HEK293 (cell line): ENCODE measurements around the gene MSTN.

Experiments
- CTCF ChIA-PET: fragments of 350-600 bp; formaldehyde crosslinking; extraction: SDS; loops from one replicate; lab custom pipeline; 2021; ENCODE audit warnings: antibody characterized with exemption; lab: Yijun Ruan, JAX
- POLR2A ChIA-PET: fragments of 300-600 bp; formaldehyde crosslinking; extraction: SDS; loops from one replicate; lab custom pipeline; 2020; ENCODE audit warnings: antibody characterized with exemption, inconsistent platforms; lab: Yijun Ruan, JAX
- H3K27ac ChIP-seq: fragments of 200-500 bp; sonication (Bioruptor generic); 2 replicates; pipeline ENCODE4 v1.5.1; 2014; ENCODE audit warnings: low read depth, low read length, control low read depth, inconsistent platforms; ENCODE audit errors: extremely low read depth
- H3K36me3 ChIP-seq, 2 experiments: fragments of 200-500 bp in 1 of 2; sonication (Bioruptor generic) in 1 of 2; 1 replicate in 1 of 2; 2 replicates in 1 of 2; pipeline ENCODE4 v1.5.1; 2014 to 2017; ENCODE audit warnings: inconsistent platforms in 2 of 2, low read length in 2 of 2; ENCODE audit not compliant: control insufficient read depth in 2 of 2, insufficient read depth in 1 of 2
- H3K4me1 ChIP-seq: fragments of 200-500 bp; sonication (Bioruptor generic); 2 replicates; pipeline ENCODE4 v1.5.1; 2014; ENCODE audit warnings: mild to moderate bottlenecking, low read length, inconsistent platforms; ENCODE audit not compliant: control insufficient read depth, insufficient read depth
- H3K4me3 ChIP-seq: 2 replicates; pipeline ENCODE4 v1.5.1; 2011; ENCODE audit warnings: low read depth, mild to moderate bottlenecking, control low read depth, low read length, moderate library complexity
- H3K9me3 ChIP-seq: fragments of 200-500 bp; sonication (Bioruptor generic); 2 replicates; pipeline ENCODE4 v1.5.1; 2014; ENCODE audit warnings: low read depth, low read length, inconsistent platforms; ENCODE audit not compliant: control insufficient read depth, insufficient read depth
- GFI1B ChIP-seq: fragments of 450-650 bp; formaldehyde crosslinking; IDR thresholded peaks from 2 replicates; pipeline ENCODE4 v1.5.1; 2016; ENCODE audit warnings: missing biosample characterization, missing genetic modification characterization
- HOXD13 ChIP-seq: sonication (generic); formaldehyde crosslinking; IDR thresholded peaks from 2 replicates; pipeline ENCODE4 v1.8.0; 2022; ENCODE audit warnings: missing genetic modification reagents, borderline replicate concordance
- KLF1 ChIP-seq: fragments of 450-650 bp; formaldehyde crosslinking; IDR thresholded peaks from 2 replicates; pipeline ENCODE4 v1.5.1; 2016; ENCODE audit warnings: missing biosample characterization, missing genetic modification characterization
- MEIS1 ChIP-seq: sonication (generic); formaldehyde crosslinking; IDR thresholded peaks from 2 replicates; pipeline ENCODE4 v1.8.1; 2022; ENCODE audit warnings: missing genetic modification reagents, mild to moderate bottlenecking, borderline replicate concordance
- MYNN ChIP-seq: fragments of 450-650 bp; formaldehyde crosslinking; IDR thresholded peaks from 2 replicates; pipeline ENCODE4 v1.5.1; 2016; ENCODE audit warnings: missing biosample characterization, missing genetic modification characterization, borderline replicate concordance
- PATZ1 ChIP-seq: fragments of 450-650 bp; formaldehyde crosslinking; IDR thresholded peaks from 2 replicates; pipeline ENCODE4 v1.5.1; 2016; ENCODE audit warnings: missing biosample characterization, missing genetic modification characterization
- SP2 ChIP-seq: fragments of 450-650 bp; formaldehyde crosslinking; IDR thresholded peaks from 2 replicates; pipeline ENCODE4 v1.5.1; 2016; ENCODE audit warnings: missing biosample characterization, missing genetic modification characterization
- ZNF132 ChIP-seq: fragments of 450-650 bp; formaldehyde crosslinking; IDR thresholded peaks from 2 replicates; pipeline ENCODE4 v1.5.1; 2017; ENCODE audit warnings: missing biosample characterization, missing genetic modification characterization, borderline replicate concordance
- ZNF138 ChIP-seq: fragments of 450-650 bp; formaldehyde crosslinking; IDR thresholded peaks from 2 replicates; pipeline ENCODE4 v1.5.1; 2016; ENCODE audit warnings: missing biosample characterization, missing genetic modification characterization, borderline replicate concordance
- ZNF16 ChIP-seq: fragments of 450-650 bp; formaldehyde crosslinking; IDR thresholded peaks from 2 replicates; pipeline ENCODE4 v1.5.1; 2016; ENCODE audit warnings: low read depth, missing biosample characterization, missing genetic modification characterization
- ZNF23 ChIP-seq: fragments of 450-650 bp; formaldehyde crosslinking; IDR thresholded peaks from 2 replicates; pipeline ENCODE4 v1.5.1; 2016; ENCODE audit warnings: missing biosample characterization, missing genetic modification characterization, borderline replicate concordance
- ZNF274 ChIP-seq, 2 experiments: fragments of 200-500 bp in 1 of 2; fragments of 450-650 bp in 1 of 2; sonication (Bioruptor generic) in 1 of 2; formaldehyde crosslinking in 1 of 2; IDR thresholded peaks; 2 replicates each; pipeline versions ENCODE4 v1.5.1 to v1.6.1; 2014 to 2016; ENCODE audit warnings: borderline replicate concordance in 1 of 2, inconsistent platforms in 1 of 2, low read length in 1 of 2, missing biosample characterization in 1 of 2, missing genetic modification characterization in 1 of 2
- ZNF426 ChIP-seq: fragments of 450-650 bp; formaldehyde crosslinking; IDR thresholded peaks from 2 replicates; pipeline ENCODE4 v1.5.1; 2017; ENCODE audit warnings: missing biosample characterization, missing genetic modification characterization, mild to moderate bottlenecking, inconsistent platforms, moderate library complexity
- ZNF501 ChIP-seq: fragments of 450-650 bp; formaldehyde crosslinking; IDR thresholded peaks from 2 replicates; pipeline ENCODE4 v1.5.1; 2016; ENCODE audit warnings: missing biosample characterization, missing genetic modification characterization
- ZNF529 ChIP-seq: fragments of 450-650 bp; formaldehyde crosslinking; IDR thresholded peaks from 2 replicates; pipeline ENCODE4 v1.5.1; 2017; ENCODE audit warnings: missing genetic modification characterization, missing biosample characterization; ENCODE audit not compliant: insufficient replicate concordance
- ZNF623 ChIP-seq: fragments of 450-650 bp; formaldehyde crosslinking; IDR thresholded peaks from 2 replicates; pipeline ENCODE4 v1.5.1; 2016; ENCODE audit warnings: missing biosample characterization, missing genetic modification characterization
- ZNF654 ChIP-seq: fragments of 450-650 bp; formaldehyde crosslinking; IDR thresholded peaks from 2 replicates; pipeline ENCODE4 v1.5.1; 2016; ENCODE audit warnings: low read depth, missing biosample characterization, missing genetic modification characterization
- ZNF658 ChIP-seq: fragments of 450-650 bp; formaldehyde crosslinking; IDR thresholded peaks from 2 replicates; pipeline ENCODE4; 2016; ENCODE audit warnings: missing biosample characterization, missing genetic modification characterization
- ZNF701 ChIP-seq: fragments of 450-650 bp; formaldehyde crosslinking; IDR thresholded peaks from 2 replicates; pipeline ENCODE4 v1.5.1; 2016; ENCODE audit warnings: missing biosample characterization, missing genetic modification characterization
- ZNF768 ChIP-seq: fragments of 450-650 bp; formaldehyde crosslinking; IDR thresholded peaks from 2 replicates; pipeline ENCODE4 v1.5.1; 2018; ENCODE audit warnings: missing biosample characterization, mild to moderate bottlenecking, missing genetic modification characterization
- TF ChIP-seq, protein P1 (sequence below): fragments of 450-650 bp; formaldehyde crosslinking; IDR thresholded peaks from 2 replicates; pipeline ENCODE4 v1.5.1; 2016; ENCODE audit warnings: missing biosample characterization, missing genetic modification characterization
- TF ChIP-seq, protein P2 (sequence below): fragments of 450-650 bp; formaldehyde crosslinking; IDR thresholded peaks from 2 replicates; pipeline ENCODE4 v1.5.1; 2017; ENCODE audit warnings: missing biosample characterization, missing genetic modification characterization
- TF ChIP-seq, protein P3 (sequence below): fragments of 450-650 bp; formaldehyde crosslinking; IDR thresholded peaks from 2 replicates; pipeline ENCODE4 v1.5.1; 2017; ENCODE audit warnings: missing biosample characterization, mild to moderate bottlenecking, missing genetic modification characterization, moderate library complexity
- TF ChIP-seq, protein P4 (sequence below): fragments of 450-650 bp; formaldehyde crosslinking; IDR thresholded peaks from 2 replicates; pipeline ENCODE4 v1.5.1; 2016; ENCODE audit warnings: missing biosample characterization, missing genetic modification characterization
- TF ChIP-seq, protein P5 (sequence below): fragments of 450-650 bp; formaldehyde crosslinking; IDR thresholded peaks from 2 replicates; pipeline ENCODE4 v1.5.1; 2017; ENCODE audit warnings: missing biosample characterization, missing genetic modification characterization

Gene MSTN

DNA sequence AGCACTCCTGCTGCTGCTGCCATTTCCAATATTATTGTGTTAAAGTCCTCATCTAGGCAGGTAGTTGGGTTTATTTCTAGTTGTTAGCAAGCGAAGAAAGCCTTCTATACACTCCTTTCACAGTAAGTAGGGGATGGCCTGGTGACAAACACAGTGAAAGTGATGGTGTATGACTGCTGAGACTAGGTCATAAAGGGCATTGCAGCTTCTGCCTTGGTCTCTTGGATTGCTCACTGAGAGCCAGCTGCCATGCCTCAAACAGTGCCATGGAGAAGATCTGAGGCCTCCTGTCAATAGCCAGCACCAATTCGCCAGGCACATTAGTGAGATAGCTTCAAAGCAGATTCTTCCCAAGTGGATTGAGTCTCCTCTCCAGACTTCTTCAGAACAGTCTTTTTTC, 27.6 kb upstream of the MSTN start:
- TF ChIP-seq, protein P1, sequence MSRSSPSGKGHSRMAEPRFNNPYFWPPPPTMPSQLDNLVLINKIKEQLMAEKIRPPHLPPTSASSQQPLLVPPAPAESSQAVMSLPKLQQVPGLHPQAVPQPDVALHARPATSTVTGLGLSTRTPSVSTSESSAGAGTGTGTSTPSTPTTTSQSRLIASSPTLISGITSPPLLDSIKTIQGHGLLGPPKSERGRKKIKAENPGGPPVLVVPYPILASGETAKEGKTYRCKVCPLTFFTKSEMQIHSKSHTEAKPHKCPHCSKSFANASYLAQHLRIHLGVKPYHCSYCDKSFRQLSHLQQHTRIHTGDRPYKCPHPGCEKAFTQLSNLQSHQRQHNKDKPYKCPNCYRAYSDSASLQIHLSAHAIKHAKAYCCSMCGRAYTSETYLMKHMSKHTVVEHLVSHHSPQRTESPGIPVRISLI (tag by site-specific recombination): no peak
- no peak for TF ChIP-seq ZNF529 (tag by site-specific recombination)
- no peak for TF ChIP-seq ZNF701 (tag by site-specific recombination)
- no peak for TF ChIP-seq ZNF501 (tag by site-specific recombination)
- TF ChIP-seq, protein P2, sequence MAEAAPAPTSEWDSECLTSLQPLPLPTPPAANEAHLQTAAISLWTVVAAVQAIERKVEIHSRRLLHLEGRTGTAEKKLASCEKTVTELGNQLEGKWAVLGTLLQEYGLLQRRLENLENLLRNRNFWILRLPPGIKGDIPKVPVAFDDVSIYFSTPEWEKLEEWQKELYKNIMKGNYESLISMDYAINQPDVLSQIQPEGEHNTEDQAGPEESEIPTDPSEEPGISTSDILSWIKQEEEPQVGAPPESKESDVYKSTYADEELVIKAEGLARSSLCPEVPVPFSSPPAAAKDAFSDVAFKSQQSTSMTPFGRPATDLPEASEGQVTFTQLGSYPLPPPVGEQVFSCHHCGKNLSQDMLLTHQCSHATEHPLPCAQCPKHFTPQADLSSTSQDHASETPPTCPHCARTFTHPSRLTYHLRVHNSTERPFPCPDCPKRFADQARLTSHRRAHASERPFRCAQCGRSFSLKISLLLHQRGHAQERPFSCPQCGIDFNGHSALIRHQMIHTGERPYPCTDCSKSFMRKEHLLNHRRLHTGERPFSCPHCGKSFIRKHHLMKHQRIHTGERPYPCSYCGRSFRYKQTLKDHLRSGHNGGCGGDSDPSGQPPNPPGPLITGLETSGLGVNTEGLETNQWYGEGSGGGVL (tag by site-specific recombination): no peak
- no peak for TF ChIP-seq ZNF132 (tag by site-specific recombination)
- TF ChIP-seq ZNF274 (IDR thresholded peaks at IDR 0.05; ENCODE audit: low read length): no peak
- no peak for TF ChIP-seq ZNF274 (tag by site-specific recombination; IDR thresholded peaks at IDR 0.05; ENCODE audit: borderline replicate concordance)
- no peak for TF ChIP-seq SP2
- TF ChIP-seq ZNF16 (tag by site-specific recombination): no peak
- no peak for TF ChIP-seq PATZ1
- no peak for TF ChIP-seq ZNF623
- no peak for TF ChIP-seq ZNF768 (tag by site-specific recombination)
- TF ChIP-seq KLF1 (tag by site-specific recombination): no peak
- TF ChIP-seq HOXD13 (CRISPR knock-in tag): no peak
- TF ChIP-seq, protein P3, sequence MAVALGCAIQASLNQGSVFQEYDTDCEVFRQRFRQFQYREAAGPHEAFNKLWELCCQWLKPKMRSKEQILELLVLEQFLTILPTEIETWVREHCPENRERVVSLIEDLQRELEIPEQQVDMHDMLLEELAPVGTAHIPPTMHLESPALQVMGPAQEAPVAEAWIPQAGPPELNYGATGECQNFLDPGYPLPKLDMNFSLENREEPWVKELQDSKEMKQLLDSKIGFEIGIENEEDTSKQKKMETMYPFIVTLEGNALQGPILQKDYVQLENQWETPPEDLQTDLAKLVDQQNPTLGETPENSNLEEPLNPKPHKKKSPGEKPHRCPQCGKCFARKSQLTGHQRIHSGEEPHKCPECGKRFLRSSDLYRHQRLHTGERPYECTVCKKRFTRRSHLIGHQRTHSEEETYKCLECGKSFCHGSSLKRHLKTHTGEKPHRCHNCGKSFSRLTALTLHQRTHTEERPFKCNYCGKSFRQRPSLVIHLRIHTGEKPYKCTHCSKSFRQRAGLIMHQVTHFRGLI (tag by site-specific recombination): no peak
- Histone ChIP-seq H3K4me3 (no peak overlapping the region), H3K4me1 (no peaks in the 10 kb centered on the region), H3K9me3 (no peaks in the 10 kb centered on the region), H3K27ac (no peak overlapping the region), H3K36me3 (no peaks in the 10 kb centered on the region)
- CTCF ChIA-PET: interaction anchor here (0.5 to 2.9 kb wide), 5 partner anchors 32 to 225 kb away, joined by 3 to 21 read pairs (median 4); no protein-coding TSS in a partner anchor
- POLR2A ChIA-PET: no interaction called here

DNA sequence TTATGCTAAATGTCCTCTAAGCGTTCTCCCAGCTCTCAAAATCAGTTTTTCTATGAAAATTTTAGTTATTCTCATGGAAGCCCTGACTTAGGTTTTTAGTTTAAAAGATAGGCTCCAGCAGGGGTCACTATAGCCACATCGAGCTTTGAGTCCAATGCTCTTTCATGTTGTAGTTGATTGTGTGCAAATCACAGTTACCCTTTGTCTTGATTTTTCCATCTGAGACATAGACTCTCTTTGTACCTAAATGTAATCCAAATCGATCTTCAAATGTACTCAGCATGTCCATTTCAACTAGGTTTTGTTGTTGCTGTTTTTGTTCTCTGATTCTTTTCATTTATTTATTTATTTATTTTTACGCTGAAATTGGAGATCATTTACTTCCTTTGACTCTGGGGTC, 26.4 kb upstream of the MSTN start:
- H3K4me1 ChIP-seq: no peaks in the 10 kb centered on the region
- POLR2A ChIA-PET: no interaction called here
- CTCF ChIA-PET: interaction anchor here (0.5 to 2.9 kb wide), 44 partner anchors 10 to 1252 kb away, joined by 3 to 21 read pairs (median 3); partner anchors contain the start of gene ASNSD1
- TF ChIP-seq, protein P4, sequence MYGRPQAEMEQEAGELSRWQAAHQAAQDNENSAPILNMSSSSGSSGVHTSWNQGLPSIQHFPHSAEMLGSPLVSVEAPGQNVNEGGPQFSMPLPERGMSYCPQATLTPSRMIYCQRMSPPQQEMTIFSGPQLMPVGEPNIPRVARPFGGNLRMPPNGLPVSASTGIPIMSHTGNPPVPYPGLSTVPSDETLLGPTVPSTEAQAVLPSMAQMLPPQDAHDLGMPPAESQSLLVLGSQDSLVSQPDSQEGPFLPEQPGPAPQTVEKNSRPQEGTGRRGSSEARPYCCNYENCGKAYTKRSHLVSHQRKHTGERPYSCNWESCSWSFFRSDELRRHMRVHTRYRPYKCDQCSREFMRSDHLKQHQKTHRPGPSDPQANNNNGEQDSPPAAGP (tag by site-specific recombination): no peak
- TF ChIP-seq, protein P5, sequence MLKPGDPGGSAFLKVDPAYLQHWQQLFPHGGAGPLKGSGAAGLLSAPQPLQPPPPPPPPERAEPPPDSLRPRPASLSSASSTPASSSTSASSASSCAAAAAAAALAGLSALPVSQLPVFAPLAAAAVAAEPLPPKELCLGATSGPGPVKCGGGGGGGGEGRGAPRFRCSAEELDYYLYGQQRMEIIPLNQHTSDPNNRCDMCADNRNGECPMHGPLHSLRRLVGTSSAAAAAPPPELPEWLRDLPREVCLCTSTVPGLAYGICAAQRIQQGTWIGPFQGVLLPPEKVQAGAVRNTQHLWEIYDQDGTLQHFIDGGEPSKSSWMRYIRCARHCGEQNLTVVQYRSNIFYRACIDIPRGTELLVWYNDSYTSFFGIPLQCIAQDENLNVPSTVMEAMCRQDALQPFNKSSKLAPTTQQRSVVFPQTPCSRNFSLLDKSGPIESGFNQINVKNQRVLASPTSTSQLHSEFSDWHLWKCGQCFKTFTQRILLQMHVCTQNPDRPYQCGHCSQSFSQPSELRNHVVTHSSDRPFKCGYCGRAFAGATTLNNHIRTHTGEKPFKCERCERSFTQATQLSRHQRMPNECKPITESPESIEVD: no peak
- TF ChIP-seq ZNF23 (tag by site-specific recombination): no peak
- no peak for TF ChIP-seq ZNF426 (tag by site-specific recombination)
- TF ChIP-seq ZNF658 (tag by site-specific recombination): no peak
- no peak for TF ChIP-seq MEIS1 (CRISPR knock-in tag)
- peak; percentile 32; the same call in 1 of the 2 replicates for TF ChIP-seq GFI1B (tag by site-specific recombination)
- TF ChIP-seq ZNF654 (tag by site-specific recombination): peak; percentile 75
- no peak for TF ChIP-seq ZNF138 (tag by site-specific recombination)
- TF ChIP-seq MYNN (tag by site-specific recombination): no peak

More for the DNA sequence above, 26.4 kb upstream of the MSTN start:
- H3K36me3 ChIP-seq: no peaks in the 10 kb centered on the region
- no peak overlapping the region for H3K4me3 ChIP-seq
- H3K9me3 ChIP-seq: no peaks in the 10 kb centered on the region
- H3K27ac ChIP-seq: no peak overlapping the region
